HL-60 (cell line): Measurements from ENCODE around the gene ETV6.
A peak's percentile ranks its signal among the peaks of the same experiment; 100 is the strongest.

Experiments used
- DNase-seq, 2 experiments: peaks; one replicate each; pipeline ENCODE4 v3.0.0-alpha.2; 2010 to 2020; ENCODE audit warnings: low read depth in 1 of 2, low spot score in 1 of 2
- H3K27ac ChIP-seq: fragments of 250-450 bp; sonication (Bioruptor Pico); replicated peaks from 2 replicates; pipeline ENCODE4 v1.5.1; 2020; ENCODE audit warnings: mild to moderate bottlenecking, moderate library complexity
- H3K27me3 ChIP-seq: fragments of 250-450 bp; sonication (Bioruptor Pico); 2 replicates; pipeline ENCODE4 v1.5.1; 2021; ENCODE audit warnings: mild to moderate bottlenecking, moderate library complexity; ENCODE audit not compliant: insufficient read depth, poor library complexity, severe bottlenecking
- H3K4me3 ChIP-seq: replicated peaks from 2 replicates; pipeline ENCODE4 v1.5.1; 2011; ENCODE audit warnings: mild to moderate bottlenecking, control low read depth, low read length; ENCODE audit not compliant: insufficient read depth
- GABPA ChIP-seq: IDR thresholded peaks from 2 replicates; pipeline ENCODE4 v1.6.1; 2012; ENCODE audit warnings: low read depth
- POLR2AphosphoS5 ChIP-seq: IDR thresholded peaks from 2 replicates; pipeline ENCODE4 v1.6.1; 2012; ENCODE audit warnings: low read depth
- SPI1 ChIP-seq: IDR thresholded peaks from 2 replicates; pipeline ENCODE4 v1.6.1; 2012; ENCODE audit warnings: low read depth, mild to moderate bottlenecking, borderline replicate concordance
- TF ChIP-seq, protein P1 (sequence below): IDR thresholded peaks from one replicate; pipeline ENCODE4 v1.5.1; 2011; ENCODE audit warnings: low read length, control low read depth, inconsistent platforms; ENCODE audit not compliant: insufficient read depth
- TF ChIP-seq, protein P2 (sequence below): IDR thresholded peaks from 2 replicates; pipeline ENCODE4 v1.6.1; 2012; ENCODE audit warnings: low read depth; ENCODE audit not compliant: insufficient replicate concordance

The ETV6 gene

DNA sequence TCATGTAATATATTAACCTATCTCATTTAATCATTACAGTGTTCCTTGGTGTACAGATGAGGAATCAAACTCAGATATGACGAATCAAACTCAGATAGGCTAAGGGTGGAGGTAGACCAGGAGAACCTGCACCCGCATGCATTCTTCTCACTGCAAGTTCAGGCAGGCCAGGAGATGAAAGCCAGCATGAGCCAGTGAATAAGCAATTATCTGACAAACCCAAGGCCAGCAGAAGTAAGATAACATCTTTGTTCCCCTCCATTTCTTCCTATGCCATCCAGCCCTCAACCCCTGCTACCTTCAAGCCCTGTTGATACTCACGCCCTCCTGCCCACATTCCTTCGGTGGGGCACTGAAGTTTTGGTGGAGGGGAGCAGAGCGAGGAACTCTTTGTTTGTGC lies 152.2 kb downstream of the ETV6 start:
- DNase-seq, result no peak
- TF ChIP-seq, protein P1, sequence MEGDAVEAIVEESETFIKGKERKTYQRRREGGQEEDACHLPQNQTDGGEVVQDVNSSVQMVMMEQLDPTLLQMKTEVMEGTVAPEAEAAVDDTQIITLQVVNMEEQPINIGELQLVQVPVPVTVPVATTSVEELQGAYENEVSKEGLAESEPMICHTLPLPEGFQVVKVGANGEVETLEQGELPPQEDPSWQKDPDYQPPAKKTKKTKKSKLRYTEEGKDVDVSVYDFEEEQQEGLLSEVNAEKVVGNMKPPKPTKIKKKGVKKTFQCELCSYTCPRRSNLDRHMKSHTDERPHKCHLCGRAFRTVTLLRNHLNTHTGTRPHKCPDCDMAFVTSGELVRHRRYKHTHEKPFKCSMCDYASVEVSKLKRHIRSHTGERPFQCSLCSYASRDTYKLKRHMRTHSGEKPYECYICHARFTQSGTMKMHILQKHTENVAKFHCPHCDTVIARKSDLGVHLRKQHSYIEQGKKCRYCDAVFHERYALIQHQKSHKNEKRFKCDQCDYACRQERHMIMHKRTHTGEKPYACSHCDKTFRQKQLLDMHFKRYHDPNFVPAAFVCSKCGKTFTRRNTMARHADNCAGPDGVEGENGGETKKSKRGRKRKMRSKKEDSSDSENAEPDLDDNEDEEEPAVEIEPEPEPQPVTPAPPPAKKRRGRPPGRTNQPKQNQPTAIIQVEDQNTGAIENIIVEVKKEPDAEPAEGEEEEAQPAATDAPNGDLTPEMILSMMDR, result no peak
- TF ChIP-seq, protein P2, sequence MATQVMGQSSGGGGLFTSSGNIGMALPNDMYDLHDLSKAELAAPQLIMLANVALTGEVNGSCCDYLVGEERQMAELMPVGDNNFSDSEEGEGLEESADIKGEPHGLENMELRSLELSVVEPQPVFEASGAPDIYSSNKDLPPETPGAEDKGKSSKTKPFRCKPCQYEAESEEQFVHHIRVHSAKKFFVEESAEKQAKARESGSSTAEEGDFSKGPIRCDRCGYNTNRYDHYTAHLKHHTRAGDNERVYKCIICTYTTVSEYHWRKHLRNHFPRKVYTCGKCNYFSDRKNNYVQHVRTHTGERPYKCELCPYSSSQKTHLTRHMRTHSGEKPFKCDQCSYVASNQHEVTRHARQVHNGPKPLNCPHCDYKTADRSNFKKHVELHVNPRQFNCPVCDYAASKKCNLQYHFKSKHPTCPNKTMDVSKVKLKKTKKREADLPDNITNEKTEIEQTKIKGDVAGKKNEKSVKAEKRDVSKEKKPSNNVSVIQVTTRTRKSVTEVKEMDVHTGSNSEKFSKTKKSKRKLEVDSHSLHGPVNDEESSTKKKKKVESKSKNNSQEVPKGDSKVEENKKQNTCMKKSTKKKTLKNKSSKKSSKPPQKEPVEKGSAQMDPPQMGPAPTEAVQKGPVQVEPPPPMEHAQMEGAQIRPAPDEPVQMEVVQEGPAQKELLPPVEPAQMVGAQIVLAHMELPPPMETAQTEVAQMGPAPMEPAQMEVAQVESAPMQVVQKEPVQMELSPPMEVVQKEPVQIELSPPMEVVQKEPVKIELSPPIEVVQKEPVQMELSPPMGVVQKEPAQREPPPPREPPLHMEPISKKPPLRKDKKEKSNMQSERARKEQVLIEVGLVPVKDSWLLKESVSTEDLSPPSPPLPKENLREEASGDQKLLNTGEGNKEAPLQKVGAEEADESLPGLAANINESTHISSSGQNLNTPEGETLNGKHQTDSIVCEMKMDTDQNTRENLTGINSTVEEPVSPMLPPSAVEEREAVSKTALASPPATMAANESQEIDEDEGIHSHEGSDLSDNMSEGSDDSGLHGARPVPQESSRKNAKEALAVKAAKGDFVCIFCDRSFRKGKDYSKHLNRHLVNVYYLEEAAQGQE, result no peak
- TF ChIP-seq POLR2AphosphoS5 (no peak), GABPA (no peak), SPI1 (no peak)
- H3K27me3 ChIP-seq, result no peaks in the 10 kb centered on the region
- peak overlapping the region; percentile 98 for H3K27ac ChIP-seq
- H3K4me3 ChIP-seq, result no peak overlapping the region

DNA sequence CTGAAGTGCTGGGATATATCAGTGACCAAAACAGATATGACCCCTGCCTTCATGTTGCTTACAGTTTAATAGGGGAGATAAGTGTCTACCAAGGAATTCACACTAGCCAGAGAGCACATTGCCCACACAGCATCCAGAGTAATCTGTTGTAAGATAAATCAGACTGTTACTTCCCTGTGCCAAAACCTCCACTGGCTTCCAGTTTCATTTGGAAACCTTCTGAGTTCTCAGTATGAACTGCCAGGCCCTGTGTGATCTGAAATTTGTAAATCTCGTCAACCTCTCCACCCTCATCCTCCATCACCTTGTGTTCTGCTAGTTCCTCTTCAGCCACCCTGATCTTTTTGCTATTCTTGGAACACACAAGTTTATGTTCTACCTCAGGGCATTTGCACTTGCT lies 154.7 kb downstream of the ETV6 start:
- Histone ChIP-seq H3K27me3 (no peaks in the 10 kb centered on the region), H3K27ac (no peak overlapping the region)
- TF ChIP-seq GABPA (no peak), SPI1 (no peak), POLR2AphosphoS5 (no peak)
- TF ChIP-seq, protein P1, result no peak
- TF ChIP-seq, protein P2, result no peak

DNA sequence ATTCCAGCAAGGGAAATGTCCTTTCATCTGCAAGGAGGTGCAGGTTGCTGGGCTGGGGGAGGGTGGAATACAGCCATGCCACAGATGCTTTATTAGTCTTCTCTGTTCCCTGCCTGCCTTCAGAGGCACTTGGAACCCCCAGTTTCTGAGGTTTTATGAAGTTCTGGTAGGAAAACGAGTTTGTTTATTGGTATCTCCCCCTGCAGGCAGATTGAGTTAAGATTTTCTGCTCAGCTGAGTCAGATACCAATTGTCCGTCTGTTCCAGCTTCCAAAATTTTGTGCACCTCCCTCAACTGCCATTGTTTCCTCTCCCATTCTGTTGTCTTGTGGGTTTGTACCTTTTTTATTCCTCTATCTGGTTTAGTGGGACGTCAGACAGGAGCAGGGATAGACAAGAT lies 155.6 kb downstream of the ETV6 start:
- no peaks in the 10 kb centered on the region for H3K27me3 ChIP-seq
- DNase-seq, result no peak
- H3K27ac ChIP-seq, result peak overlapping the region; percentile 95
- no peak for TF ChIP-seq SPI1
- TF ChIP-seq, protein P1, result no peak
- no peak for TF ChIP-seq POLR2AphosphoS5
- TF ChIP-seq, protein P2, result no peak
- TF ChIP-seq GABPA, result no peak
- no peak overlapping the region for H3K4me3 ChIP-seq

More for the DNA sequence above, 154.7 kb downstream of the ETV6 start:
- DNase-seq, result no peak
- no peak overlapping the region for H3K4me3 ChIP-seq
